GM18870 (cell line): ENCODE data around the gene ANKRD28.
A peak's percentile ranks its signal among the peaks of the same experiment; 100 is the strongest.

Experiments
- ATAC-seq: cut with Tn5 transposase; IDR thresholded peaks from one replicate; pipeline ENCODE4 v1.9.1; 2021; ENCODE audit warnings: moderate library complexity; ENCODE audit not compliant: unreplicated experiment

ANKRD28 gene

DNA sequence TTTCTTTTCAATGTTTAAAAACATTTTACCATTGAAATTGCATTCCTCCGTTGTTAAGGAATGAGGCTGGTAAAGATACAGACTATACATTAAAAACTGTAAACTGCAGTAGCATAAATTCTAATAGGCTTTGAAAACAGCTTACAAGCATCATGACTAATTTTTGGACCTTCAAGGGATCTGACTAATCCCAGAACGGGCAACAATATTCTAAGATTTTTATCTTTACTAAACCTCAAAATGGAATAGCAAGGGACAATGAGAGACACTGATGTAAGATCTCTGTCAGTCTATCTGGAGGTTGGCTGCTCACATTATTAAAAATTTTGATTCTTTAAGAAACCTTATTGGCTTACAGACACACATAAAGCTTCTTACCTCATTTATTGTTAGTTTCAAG is 121.5 kb downstream of the ANKRD28 start:
- ATAC-seq: no peak

DNA sequence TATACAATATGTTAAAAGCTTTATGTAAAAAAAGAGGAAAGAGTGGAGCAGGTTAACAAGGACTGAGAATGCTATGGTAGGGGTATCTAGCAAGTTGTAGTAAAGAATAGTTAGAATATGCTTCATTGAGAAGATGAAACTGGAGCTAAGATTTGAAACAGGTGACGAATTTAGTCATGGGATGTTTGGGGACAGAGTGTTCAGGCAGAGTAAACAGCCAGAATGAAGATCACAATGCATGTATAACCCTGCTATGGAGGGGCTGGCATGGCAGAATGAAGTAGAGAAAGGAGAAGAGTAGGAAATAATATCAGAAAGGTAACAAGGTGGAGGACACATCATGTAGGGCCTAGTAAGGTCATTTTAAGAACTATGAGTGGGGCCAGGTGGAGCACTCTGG is 124.2 kb downstream of the ANKRD28 start:
- ATAC-seq: no peak

DNA sequence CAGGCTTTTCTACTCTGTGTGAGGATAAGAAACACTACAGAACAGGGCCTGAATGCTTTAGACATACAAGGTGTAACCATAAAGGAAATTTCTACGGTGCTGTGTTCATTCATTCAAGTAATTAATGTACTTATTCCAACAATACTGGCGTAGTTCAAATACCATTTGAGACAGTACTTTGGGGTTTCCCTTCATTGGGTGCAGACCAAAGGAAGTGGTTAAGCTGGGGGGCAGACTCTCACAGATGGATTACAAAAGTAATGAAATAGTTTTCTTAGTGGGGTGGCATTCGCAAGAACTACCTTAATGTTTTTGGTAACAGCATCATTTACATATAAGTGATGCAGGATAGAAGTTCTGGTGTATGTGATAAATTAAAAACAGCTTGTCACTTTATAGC is 130.3 kb downstream of the ANKRD28 start:
- peak; percentile 47 for ATAC-seq

DNA sequence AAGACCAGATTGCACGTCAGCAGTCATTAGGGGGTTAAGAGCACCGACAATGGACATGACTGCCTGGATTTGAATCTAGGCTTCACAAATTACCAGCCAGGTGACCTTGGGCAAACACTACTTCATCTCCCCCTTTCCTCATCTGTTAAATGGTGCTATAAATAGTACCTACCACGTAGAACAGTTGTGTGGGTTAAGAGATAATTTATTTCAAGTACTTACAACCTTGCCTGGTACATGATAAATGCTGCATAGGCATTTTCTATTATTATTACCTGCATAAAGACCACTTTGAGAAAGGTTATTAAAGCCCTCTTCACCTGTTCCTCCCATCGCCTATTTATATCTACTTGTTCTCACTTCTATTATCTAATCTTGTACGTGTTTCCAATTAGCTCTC is 131.5 kb downstream of the ANKRD28 start:
- ATAC-seq: no peak

DNA sequence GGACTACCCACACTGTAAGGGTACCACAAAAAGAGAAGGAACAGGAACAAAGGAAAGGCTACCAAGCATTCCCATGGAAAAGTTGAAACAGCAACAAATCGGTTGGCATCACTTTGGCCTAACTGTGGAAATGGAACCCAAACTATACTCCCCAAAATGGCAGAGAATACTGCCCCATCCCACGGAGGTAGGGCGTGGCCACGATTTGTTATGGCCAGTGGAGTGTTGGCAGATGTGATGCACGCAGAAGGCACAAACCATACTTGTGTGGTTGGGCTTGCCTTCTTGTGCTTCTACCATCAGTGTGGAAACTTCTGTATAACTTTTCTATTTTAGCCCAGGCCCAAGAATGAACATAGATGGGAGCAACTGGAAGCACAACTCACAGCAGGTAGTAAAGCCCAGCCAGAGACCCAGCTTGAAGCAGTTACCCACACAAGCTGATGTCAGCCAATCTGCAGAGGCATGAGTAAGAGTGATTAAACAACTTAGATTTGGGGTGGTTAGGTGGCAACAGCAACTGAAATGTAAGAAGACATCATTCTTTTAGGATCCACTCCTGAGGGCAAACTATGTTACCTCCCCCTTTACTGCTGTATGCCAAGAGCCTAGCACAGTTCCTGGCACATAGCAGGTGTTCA is 132.1 kb downstream of the ANKRD28 start:
- no peak for ATAC-seq

DNA sequence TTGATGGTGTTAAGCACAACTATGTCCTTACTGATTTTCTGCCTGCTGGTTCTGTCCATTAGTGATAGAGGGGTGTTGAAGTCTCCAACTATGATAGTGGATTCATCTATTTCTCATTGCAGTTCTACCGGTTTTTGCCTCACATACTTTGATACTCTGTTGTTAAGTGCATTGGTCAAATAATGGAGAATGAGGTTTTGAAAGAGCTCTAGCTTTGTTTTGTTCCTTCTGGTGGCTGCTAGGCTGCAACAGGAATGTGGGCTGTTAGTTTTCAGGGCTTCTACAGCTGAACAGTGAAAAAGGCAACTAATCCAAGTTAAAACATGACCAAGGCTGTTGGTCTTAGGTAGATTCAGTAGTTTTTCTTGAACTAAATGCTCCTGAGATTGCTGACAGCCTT is 133.6 kb downstream of the ANKRD28 start:
- ATAC-seq: no peak

DNA sequence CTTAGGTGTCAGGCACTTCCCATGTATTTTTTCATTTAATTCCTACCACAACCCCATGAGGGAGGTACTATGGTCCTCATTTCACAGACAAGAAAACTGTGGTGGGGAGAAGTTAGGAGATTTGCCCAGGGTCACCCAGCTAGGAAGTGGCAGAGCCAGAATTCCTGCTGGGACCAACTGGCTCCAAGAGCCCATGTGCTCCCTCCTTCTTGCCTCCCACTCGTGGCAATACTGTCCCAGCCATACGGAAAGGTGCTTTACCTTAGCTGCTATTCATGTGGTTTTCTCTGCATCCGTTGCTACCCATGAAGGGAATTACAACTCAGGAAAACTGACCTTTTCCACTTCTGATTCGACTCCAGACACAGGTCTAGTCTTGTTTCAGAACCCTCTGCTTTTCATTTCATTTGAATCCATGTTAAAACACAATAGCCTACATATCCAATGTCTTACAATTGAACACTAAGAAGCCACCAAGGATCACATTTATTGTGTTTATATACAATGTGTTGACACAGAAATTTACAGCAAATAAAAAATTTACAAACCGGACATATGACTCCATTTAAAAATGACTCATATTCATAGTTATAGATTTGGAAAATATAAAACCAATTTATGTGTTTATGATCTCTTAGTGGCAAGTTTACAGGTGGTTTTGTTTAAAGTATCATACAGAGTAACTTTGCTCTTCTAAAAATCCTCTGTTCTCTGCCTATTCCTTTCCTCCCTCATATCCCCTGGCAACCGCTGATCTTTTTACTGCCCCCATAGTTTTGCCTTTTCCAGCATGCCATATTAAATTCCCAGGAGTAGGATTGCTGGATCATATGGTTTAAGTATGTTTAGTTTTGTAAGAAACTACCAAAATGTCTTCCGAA is 137.5 kb downstream of the ANKRD28 start:
- ATAC-seq: no peak

DNA sequence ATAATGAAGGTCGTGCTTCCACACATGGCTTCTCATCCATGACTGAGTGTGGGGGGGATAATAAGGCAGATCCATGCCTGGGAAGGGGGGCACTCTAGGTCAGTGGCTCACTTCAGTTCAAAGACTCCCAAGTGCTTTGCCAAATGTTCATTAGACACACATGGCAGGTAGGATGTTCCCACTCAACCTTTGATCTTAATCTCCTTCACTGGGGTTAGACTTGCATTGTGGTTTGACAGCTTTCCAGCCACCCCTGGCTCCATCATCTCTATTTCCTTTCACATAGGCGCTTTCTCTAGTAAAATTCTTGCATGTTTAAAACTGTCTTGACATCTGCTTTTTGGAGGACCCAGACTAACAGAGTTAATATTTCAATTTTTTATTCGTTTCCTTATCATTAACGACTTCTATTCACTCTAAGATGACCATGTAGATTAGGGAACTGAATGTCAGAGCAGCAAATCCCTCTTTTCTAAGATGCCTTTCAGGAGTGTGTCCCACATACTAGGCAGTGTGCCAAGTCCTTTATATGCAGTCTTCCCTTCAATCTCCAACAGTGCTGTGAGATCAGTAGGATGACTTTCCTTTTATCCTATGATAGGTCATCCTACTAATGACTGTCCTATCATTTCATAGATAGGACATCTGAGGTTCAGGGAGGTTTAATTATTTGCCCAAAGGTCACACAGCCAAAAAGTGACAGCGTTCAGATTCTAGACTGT is 138.4 kb downstream of the ANKRD28 start:
- no peak for ATAC-seq

DNA sequence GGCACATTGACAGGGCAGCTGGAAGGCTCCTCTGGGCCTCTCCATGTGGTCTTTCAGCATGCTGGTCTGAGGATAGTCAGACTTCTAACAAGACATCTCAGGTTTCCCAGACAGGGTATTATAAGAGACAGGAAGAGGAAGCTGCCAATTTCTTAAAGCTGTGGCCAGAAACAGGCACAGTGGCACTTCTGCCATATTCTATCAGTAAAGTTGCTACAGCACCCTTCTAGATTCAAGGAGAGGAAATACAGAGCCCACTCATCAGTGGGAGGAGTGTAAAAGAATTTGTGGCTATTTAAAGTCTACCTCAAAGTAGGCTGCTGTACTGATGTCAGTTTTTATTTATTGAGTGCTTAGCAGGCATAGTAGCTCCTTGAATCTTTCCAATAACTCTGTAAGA is 140.8 kb downstream of the ANKRD28 start:
- no peak for ATAC-seq

DNA sequence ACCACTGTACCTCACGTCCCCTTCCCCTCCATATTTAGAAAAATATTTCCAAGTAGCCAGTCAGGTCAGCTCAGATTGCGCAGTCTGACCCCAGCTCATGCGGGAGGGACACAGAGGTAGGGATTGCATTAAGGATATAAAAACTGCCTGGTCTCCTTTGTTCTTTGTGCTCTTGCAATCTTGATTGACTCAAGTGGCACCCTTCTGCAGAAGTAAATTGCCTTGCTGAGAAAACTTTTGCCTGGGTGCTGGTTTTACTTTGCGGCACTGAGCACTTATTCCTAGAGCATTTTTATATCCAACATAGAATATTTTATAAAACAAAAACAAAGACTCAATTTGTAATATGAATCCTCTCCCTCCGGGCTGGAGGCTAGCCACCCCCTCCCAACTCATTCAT is 141.4 kb downstream of the ANKRD28 start:
- no peak for ATAC-seq

DNA sequence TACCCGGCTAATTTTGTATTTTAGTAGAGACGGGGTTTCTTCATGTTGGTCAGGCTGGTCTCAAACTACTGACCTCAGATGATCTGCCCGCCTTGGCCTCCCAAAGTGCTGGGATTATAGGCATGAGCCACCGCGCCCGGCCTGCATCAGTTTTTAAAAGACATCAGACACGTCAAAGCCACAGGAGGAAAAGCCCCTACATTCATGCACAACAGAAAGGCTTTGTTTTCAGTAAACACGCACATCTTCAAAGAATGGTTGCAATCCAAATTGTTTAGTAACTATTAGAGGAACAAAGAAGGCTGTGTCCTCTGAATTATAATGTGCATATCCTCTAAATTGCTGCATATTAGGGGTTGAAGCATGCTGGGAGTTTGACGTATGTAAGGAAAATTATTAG is 142.9 kb downstream of the ANKRD28 start:
- ATAC-seq: no peak

DNA sequence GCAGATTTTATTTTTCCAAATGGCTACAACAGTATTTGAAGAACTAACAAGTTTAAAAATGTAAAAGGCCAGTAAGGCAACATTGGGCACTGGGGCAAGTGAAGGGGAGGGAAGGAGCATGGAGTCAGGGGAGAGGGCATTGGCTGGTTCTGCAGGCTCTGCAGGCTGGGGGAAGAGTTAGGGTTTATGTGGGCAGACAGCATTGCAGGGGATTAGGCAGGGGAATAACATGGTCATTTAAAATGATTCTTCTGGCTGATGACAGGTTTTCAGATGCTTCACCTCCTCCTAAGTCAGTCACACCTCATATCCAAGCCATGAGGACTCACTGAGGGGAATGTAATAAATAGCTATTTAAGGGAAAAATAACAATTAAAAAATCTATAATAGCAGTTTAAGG is 143.7 kb downstream of the ANKRD28 start:
- no peak for ATAC-seq

DNA sequence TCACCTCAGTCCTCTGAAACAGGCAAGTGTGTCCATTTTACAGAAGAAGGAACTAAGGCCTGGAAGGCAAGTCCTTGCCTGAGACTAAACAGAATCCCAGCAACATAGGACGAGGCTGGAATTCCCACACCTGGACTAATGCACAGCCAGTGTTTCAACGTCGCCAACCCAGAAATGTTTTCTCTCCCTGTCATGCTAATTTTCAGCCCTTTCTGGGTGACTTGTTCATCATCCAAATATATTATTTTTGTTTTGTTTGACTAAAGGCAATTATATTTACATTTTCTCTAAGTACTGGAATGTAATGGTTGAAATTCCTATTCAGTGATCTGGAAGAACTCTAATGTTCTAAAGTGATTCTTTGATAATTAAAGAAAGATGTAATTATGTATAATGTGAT is 144.5 kb downstream of the ANKRD28 start:
- no peak for ATAC-seq

DNA sequence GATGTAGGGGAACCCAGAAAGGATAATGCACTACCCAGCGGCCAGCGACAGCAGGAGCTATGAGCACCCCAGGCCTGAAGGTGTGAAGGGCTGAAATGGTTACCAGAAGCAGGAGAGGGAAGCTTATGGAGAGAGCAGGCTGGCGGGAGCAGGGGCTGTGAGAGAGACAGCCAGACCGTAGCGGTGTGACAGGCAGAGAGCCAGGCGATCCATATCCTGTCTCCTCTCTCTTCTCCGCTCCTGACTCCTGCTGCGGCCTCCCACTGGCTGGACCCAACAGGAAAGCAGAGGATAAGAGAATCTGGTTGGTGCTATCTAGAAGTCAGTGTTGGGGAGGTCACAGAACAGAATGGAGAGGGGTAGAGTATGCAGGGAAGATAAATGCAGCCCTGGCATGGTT is 146.4 kb downstream of the ANKRD28 start:
- ATAC-seq: no peak

DNA sequence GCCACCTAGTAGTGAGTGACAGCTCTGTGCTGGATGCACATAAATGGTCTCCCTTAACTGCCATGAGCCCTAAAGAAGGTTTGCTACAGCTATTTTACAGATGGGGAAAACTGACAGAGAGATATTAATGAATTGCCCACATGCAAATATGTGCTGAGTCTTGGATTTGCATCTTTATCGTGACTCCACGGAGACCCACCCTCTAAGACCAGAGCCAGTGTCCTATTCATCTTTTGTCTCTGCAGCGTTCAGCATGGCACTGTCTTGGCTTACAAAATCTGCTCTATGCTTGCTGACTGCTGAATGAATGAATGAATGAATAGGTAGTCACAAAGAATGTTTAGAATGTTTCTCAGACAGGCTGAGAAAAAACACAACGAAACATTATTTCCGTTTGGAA is 147.9 kb downstream of the ANKRD28 start:
- ATAC-seq: no peak

DNA sequence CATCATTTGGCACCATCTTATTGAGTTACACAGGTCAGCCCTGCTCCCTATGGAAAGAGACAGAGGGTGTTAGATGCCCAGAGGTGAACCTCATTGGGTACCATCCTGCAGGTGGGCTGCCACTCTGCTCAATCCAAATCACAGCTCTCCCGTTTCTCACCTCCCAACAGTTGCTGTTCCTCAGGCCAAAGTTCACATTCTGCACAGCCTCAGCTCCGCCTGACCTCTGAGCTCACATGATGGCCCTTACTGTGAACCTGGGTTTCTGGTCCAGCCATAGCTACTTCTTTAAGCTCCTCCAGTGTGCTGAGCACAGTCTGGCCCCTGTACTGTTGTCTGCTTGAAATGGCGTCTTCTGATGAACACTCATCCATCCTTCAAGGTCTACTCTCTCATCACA is 148.4 kb downstream of the ANKRD28 start:
- ATAC-seq: no peak

DNA sequence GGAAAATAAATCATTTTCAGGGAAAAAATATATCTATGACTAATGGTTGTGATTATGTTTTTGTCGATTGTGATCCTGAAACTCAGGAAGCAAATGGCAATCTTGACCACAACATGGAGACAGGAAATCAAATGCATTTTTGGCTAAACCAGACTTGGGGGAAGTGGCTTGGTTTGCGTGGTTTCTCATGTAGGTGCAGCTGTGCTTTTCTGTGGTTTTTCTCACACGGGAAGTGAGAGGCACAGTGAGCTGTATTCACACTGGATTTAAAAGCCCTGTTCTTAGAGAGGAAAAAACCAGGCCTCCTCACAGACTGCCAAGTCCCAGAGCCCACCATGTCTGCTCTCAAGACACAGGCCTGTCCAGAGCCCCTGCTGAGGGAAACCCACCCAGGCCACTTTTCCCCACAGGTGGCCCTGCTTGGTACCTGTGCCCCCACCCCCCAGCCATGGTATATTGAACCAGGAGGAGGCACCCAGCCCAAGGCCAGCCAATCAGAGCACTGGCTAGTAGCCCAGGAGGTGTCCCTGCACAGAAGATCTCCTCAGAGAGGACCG is 150.1 kb downstream of the ANKRD28 start:
- ATAC-seq: peak; percentile 91

DNA sequence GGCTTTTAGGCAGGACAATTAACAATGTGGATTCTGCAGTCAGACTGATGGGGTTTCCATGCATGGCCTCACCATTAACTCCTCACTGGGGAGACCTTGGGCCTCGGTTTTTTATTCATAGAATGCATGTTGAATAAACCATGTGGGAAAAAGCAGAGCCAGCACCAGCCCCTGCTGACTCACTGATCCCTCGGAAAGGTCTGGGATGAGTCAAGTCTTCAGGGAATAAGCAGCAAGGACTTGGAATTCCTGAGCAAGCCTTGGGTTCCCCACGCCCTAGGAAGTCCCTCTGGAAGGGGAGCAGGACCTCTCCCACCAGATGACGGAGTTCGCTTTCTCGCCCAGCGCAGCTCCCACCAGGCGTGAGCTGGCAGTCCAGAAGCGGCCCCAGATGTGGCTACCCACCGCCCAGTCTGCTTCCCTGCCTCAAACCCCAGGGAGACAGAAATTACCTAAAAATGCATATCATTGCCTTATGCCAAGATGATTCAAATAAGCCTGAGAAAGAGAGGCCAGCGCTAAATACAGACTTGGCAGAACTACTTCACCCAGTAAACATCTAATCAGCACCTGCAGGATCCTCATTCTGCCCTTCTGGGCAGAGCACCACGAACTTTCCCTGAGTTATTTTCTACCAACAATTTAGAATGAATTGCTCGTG is 150.8 kb downstream of the ANKRD28 start:
- peak; percentile 27 for ATAC-seq

DNA sequence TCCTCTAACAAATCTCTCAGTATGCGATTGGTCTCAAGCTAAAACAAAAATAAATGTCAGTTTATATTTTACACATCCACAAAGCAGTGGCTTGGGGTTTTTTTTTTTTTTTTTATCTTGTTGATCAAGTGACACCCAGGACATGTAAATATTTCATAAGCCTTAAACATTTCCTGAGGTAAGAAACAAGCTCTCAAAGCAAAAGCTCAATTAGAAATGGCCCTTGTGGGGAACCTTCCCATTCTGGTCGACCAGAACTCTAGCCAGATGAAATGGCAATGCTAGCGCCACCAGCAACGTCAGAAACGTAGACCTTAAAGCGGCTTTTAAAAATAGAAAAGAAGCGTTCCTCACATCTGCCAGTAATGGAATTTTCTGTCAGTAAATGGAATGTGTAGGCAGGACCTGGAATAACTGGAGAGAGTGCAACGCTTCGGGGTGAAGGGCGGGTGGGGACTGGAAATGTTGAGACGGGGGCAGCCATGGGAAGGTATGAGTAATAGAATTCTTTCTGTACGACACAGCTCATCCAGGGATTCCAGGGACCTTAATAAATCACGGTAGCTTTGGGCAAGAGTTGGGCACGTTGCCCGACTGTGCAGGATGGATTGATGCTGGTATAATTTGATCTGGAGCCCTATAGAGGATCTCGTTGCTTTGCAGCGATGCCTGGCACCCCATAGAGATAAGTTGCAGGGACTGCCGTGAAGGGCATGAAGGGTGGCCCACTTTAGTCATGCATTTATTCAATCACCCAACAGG is 151.9 kb downstream of the ANKRD28 start:
- ATAC-seq: no peak

DNA sequence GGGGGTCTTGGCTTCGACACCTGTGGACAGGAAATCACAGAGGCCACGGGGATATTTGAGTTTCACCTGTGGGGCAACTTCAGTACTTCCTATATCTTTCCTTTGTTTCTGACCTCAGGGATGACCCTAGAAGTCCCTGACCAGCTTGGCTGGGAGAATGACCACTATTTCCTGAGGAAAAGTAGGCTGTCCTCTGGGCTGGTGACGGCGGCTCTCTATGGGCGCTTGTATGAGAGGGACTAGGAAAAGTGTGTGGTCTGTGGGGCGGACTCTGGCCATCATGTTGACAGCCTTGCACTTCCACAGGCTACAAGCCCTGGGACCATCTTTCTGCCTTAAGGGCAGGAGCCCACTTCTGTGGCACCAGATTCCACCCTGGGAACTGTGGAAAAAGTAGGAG is 152.5 kb downstream of the ANKRD28 start:
- ATAC-seq: no peak
